Calu3 (cell line): ENCODE data around the gene AAMP. TPM values are rescaled to one million over a fixed set of nuclear protein-coding genes. Genes with fewer than 3 reads are reported as not detected.

Source experiments
- BruUV-seq: library from RNA; stranded (reverse); fragments of 400-500 nt; replicated peaks from 2 replicates; lab custom pipeline; 2021; lab: Mats Ljungman, UMichigan
- CTCF ChIA-PET: fragments of 300-600 bp; sonication (Branson Sonifier 250); formaldehyde crosslinking; loops from one replicate; lab custom pipeline; 2022; ENCODE audit warnings: antibody characterized with exemption; lab: Charles Lee
- DNase-seq: peaks from one replicate; pipeline ENCODE4 v3.0.0; 2022
- H3K27ac Mint-ChIP-seq: one replicate; pipeline ENCODE4 v1.8.0; 2022; ENCODE audit warnings: mixed read lengths; ENCODE audit not compliant: unreplicated experiment
- H3K27me3 Mint-ChIP-seq: one replicate; pipeline ENCODE4 v1.8.0; 2022; ENCODE audit warnings: mixed read lengths; ENCODE audit not compliant: unreplicated experiment
- H3K36me3 Mint-ChIP-seq: one replicate; pipeline ENCODE4 v1.8.0; 2022; ENCODE audit warnings: mild to moderate bottlenecking, moderate library complexity, mixed read lengths; ENCODE audit not compliant: insufficient read depth, unreplicated experiment
- H3K4me1 Mint-ChIP-seq: one replicate; pipeline ENCODE4 v1.8.0; 2022; ENCODE audit warnings: mild to moderate bottlenecking, low read depth, mixed read lengths; ENCODE audit not compliant: unreplicated experiment
- H3K4me3 Mint-ChIP-seq: one replicate; pipeline ENCODE4 v1.8.0; 2022; ENCODE audit warnings: mild to moderate bottlenecking, low read depth, moderate library complexity, mixed read lengths; ENCODE audit not compliant: unreplicated experiment
- H3K9me3 Mint-ChIP-seq: one replicate; pipeline ENCODE4 v1.8.0; 2022; ENCODE audit warnings: low read depth, mixed read lengths; ENCODE audit not compliant: unreplicated experiment
- intact Hi-C: fragments of 100-400 bp; cut with micrococcal nuclease; formaldehyde crosslinking; loops from one replicate; pipeline ENCODE4 v1.10.0; 2022; ENCODE audit not compliant: unreplicated experiment
- total RNA-seq: library from RNA; stranded (reverse); gene quantifications from 2 replicates; pipeline ENCODE4 v1.2.3, GENCODE V29; 2022
- TF ChIP-seq, protein P1 (sequence below): fragments of 200-600 bp; IDR thresholded peaks from one replicate; pipeline ENCODE4 v1.8.0; 2022; ENCODE audit warnings: antibody characterized with exemption; ENCODE audit not compliant: unreplicated experiment

The AAMP gene
- total RNA-seq, 1 experiment from 2014 or later = 102 TPM

DNA sequence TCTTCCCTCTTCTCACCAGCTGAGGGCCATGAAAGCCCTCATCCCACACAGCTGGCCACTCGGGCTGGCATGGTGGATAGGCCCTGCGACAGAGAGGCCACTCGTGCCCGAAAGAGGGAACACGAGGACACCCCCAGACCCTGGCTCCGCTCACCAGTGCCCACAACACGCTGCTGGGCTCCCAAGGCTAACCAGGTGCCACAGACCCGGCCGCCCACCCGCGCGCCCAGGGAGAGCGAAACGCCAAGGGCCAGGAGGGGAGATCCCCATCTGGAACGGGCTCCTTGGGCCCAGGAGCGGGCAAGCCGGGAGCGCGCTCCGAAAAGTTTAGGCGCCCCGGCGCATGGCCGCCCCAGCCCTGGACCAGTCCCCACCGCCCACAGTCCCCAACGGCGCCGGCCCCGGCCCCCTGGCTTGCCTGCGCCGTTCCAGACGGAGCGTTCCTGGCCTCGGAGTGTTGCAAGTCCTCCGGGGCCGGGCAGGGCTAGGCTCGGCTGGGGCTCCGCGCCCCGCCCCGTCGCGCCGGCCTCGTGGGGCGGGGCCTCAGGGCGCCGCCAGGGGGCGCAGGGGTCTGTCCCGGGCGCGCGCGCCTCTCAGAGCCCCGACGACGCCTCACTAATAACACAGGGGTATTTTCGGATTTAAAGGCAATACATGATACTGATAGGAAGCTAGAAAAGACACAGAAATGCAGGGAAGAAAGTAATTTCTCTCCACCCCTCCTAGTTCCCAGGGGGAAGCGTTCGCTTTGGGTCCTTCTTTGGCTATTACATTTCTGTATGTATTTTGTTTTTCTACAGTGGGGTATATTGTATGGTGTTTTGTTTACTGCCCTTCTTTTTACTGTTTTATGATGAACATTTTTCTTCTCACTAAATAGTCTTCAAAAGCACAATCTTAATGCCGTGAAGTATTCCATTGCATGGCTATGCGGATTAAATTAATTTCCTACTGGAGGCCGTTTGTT lies 22.4 kb upstream of the AAMP start, which contains the start of gene TMBIM1:
TSS of gene TMBIM1 (minus strand) at position 456 of the 967 bp plus-strand sequence. CDS start 10,362 bp downstream, outside the sequence.
- peak within 1 kb of the TSS; percentile 78 for H3K27ac Mint-ChIP-seq
- H3K9me3 Mint-ChIP-seq = no peaks in the 10 kb centered on the region
- DNase-seq = peak; percentile 90
- H3K4me1 Mint-ChIP-seq = peaks cover 81% of the 10 kb centered on the region
- CTCF ChIA-PET = interaction anchor here (0.6 to 2.1 kb wide), 8 partner anchors 8 to 104 kb away, joined by 3 to 15 read pairs (median 6); partner anchors contain the start of genes AAMP and PNKD
- BruUV-seq = TSS peak; percentile 76
- no peaks in the 10 kb centered on the region for H3K27me3 Mint-ChIP-seq
- H3K36me3 Mint-ChIP-seq = peaks cover 72% of the 10 kb centered on the region
- intact Hi-C loops = no loop called here
- TF ChIP-seq, protein P1, sequence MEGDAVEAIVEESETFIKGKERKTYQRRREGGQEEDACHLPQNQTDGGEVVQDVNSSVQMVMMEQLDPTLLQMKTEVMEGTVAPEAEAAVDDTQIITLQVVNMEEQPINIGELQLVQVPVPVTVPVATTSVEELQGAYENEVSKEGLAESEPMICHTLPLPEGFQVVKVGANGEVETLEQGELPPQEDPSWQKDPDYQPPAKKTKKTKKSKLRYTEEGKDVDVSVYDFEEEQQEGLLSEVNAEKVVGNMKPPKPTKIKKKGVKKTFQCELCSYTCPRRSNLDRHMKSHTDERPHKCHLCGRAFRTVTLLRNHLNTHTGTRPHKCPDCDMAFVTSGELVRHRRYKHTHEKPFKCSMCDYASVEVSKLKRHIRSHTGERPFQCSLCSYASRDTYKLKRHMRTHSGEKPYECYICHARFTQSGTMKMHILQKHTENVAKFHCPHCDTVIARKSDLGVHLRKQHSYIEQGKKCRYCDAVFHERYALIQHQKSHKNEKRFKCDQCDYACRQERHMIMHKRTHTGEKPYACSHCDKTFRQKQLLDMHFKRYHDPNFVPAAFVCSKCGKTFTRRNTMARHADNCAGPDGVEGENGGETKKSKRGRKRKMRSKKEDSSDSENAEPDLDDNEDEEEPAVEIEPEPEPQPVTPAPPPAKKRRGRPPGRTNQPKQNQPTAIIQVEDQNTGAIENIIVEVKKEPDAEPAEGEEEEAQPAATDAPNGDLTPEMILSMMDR = peak; percentile 91
- H3K4me3 Mint-ChIP-seq = peak within 1 kb of the TSS; percentile 71

DNA sequence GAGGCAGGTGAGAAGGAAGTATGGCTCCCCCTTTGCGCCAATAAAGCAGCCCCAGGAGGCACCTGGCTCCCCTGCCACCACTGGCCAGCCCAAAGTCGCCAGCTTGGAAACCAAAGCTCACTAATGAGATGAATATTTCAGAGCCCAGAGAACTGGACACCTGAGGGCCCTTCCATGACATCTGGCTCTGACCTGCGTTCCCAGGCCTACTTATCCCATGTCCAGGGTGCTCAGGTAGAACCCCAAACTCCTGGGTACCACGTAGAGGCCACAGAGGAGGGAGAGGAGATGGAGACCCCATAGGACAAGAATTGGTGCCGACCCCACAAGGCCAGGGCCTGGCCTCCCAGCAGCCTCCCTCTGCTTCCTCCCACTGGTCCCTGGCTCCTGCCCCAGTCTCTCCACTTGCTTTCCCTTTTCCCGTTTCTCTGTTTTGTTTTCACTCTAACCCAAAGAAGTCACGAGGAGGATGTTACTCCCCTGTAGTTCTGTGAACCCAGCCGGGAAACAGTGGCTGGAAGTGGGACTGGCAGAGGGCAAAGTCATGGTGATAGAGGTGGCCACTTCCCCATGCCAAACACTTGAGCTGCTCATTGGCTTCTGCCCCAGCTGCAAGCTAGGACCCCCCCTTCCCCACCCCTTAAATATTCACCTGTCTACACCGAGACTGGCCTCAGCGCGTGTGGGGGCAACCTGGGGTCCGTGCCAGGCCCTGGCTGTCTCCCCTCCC lies 21.5 kb upstream of the AAMP start:
- TF ChIP-seq, protein P1 = no peak
- CTCF ChIA-PET = interaction anchor here (1.1 to 2.0 kb wide), 7 partner anchors 9 to 105 kb away, joined by 3 to 15 read pairs (median 7); partner anchors contain the start of genes AAMP and PNKD
- Mint-ChIP-seq H3K9me3 (no peaks in the 10 kb centered on the region), H3K27ac (peak overlapping the region; percentile 74), H3K36me3 (peaks cover 77% of the 10 kb centered on the region), H3K27me3 (no peaks in the 10 kb centered on the region), H3K4me3 (peak overlapping the region; percentile 71), H3K4me1 (peaks cover 81% of the 10 kb centered on the region)
- no peak for DNase-seq
- BruUV-seq = no TSS peak
- intact Hi-C loops = loop anchor here (2.0 kb wide), 1 partner anchor 19 kb away; no protein-coding TSS in a partner anchor

DNA sequence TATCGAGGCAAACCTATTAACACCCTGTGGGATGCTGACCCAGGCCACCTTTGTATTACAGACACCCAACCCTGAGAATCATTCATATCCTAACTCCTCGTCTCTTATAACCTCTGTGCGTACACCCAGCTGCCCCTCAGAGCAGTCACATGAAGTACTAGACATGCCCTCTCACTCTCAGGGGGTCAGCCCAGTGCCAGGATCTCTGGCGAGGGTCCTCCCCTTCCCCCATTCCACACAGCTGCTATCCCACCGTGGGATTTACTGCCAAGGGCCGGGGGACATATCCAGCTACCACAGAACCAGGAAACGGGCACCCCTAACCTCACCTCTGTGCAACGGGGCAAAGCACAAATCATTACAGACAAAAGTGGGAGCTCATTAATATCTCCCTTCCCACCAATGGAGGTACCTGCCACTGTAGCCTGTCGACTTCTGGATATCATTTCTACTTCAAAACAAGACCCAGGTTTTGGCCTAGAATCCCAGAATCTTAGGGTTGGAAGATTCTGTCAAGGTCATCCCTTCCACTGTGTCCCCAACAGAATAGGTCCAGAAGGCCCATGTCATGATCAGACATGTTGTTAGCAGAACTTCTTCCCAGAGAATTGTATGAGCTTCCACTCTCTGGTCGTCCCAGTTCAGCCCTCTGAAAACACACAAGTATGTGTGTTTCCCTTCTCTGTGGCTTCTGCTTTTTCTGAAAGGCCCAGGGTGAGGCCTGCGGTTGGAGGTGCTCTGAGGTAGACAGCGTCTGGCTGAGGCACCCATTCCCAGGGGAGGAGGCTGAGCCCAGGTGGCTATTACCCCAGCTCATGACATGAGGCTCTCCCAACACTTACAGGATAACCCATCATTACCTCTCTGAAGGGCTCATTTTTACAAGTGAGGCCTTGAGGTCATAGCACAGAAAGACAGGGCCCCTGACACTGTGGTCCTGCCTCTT lies 20.7 kb upstream of the AAMP start:
- peaks cover 84% of the 10 kb centered on the region for H3K36me3 Mint-ChIP-seq
- intact Hi-C loops = loop anchor here (2.0 kb wide), 1 partner anchor 18 kb away; no protein-coding TSS in a partner anchor

More for the DNA sequence above, 20.7 kb upstream of the AAMP start:
- peak overlapping the region; percentile 74 for H3K27ac Mint-ChIP-seq
- peaks cover 81% of the 10 kb centered on the region for H3K4me1 Mint-ChIP-seq
- CTCF ChIA-PET = interaction anchor here (0.6 to 2.0 kb wide), 8 partner anchors 8 to 170 kb away, joined by 3 to 15 read pairs (median 6); partner anchors contain the start of genes AAMP and PNKD
- peak overlapping the region; percentile 71 for H3K4me3 Mint-ChIP-seq
- BruUV-seq = TSS peak; percentile 16
- DNase-seq = no peak
- no peaks in the 10 kb centered on the region for H3K27me3 Mint-ChIP-seq
- H3K9me3 Mint-ChIP-seq = no peaks in the 10 kb centered on the region
- TF ChIP-seq, protein P1 = no peak
